H9 (cell line): ENCODE measurements around the gene GTF2H2. TPM values are rescaled to one million over a fixed set of nuclear protein-coding genes. Genes with fewer than 3 reads are reported as not detected.
"Not testable (repeated sequence)": the region's sequence is repeated elsewhere in the genome, so short reads cannot be mapped to it uniquely, and the experiment has no call there.

Experiments used
- DNase-seq: peaks from one replicate; pipeline ENCODE4 v3.0.0-alpha.2; 2017
- H2AFZ ChIP-seq: one replicate; pipeline ENCODE4 v1.6.1; 2013; ENCODE audit warnings: mild to moderate bottlenecking, low read length, control low read depth, moderate library complexity
- H2AK5ac ChIP-seq: 2 replicates; pipeline ENCODE4 v1.6.1; 2013; ENCODE audit warnings: low read length, control low read depth, mixed read lengths; ENCODE audit not compliant: insufficient read length
- H2BK120ac ChIP-seq: one replicate; pipeline ENCODE4 v1.6.1; 2013; ENCODE audit warnings: low read depth, mild to moderate bottlenecking, low read length, control low read depth, inconsistent platforms; ENCODE audit not compliant: poor library complexity, severe bottlenecking
- H2BK12ac ChIP-seq: 2 replicates; pipeline ENCODE4 v1.6.1; 2013; ENCODE audit warnings: low read length, control low read depth, mixed read lengths, low read depth; ENCODE audit not compliant: insufficient read length
- H2BK15ac ChIP-seq: 2 replicates; pipeline ENCODE4 v1.6.1; 2013; ENCODE audit warnings: low read depth, low read length, control low read depth
- H2BK20ac ChIP-seq: one replicate; pipeline ENCODE4 v1.6.1; 2013; ENCODE audit warnings: low read depth, mild to moderate bottlenecking, low read length, control low read depth, inconsistent platforms; ENCODE audit not compliant: poor library complexity, severe bottlenecking
- H2BK5ac ChIP-seq: 2 replicates; pipeline ENCODE4 v1.6.1; 2013; ENCODE audit warnings: low read length, control low read depth, mixed read lengths; ENCODE audit not compliant: insufficient read length
- H3K14ac ChIP-seq: 2 replicates; pipeline ENCODE4 v1.6.1; 2013; ENCODE audit warnings: low read length, control low read depth; ENCODE audit not compliant: insufficient read depth
- H3K18ac ChIP-seq: 2 replicates; pipeline ENCODE4 v1.6.1; 2013; ENCODE audit warnings: low read depth, mild to moderate bottlenecking, mixed read lengths, low read length, control low read depth; ENCODE audit not compliant: insufficient read length
- H3K23ac ChIP-seq: 2 replicates; pipeline ENCODE4 v1.6.1; 2013; ENCODE audit warnings: low read length, control low read depth, mixed read lengths, low read depth; ENCODE audit not compliant: insufficient read length
- H3K23me2 ChIP-seq: 2 replicates; pipeline ENCODE4 v1.6.1; 2013; ENCODE audit warnings: low read depth, mild to moderate bottlenecking, mixed read lengths, low read length, control low read depth; ENCODE audit not compliant: insufficient read length, poor library complexity, severe bottlenecking
- H3K27ac ChIP-seq: 2 replicates; pipeline ENCODE4 v1.5.1; 2013; ENCODE audit warnings: low read length, control low read depth, mixed read lengths, low read depth; ENCODE audit not compliant: insufficient read length
- H3K27me3 ChIP-seq: 2 replicates; pipeline ENCODE4 v1.6.1; 2013; ENCODE audit warnings: low read length, control low read depth, inconsistent platforms; ENCODE audit not compliant: insufficient read depth
- H3K4ac ChIP-seq: 2 replicates; pipeline ENCODE4 v1.6.1; 2013; ENCODE audit warnings: low read depth, mild to moderate bottlenecking, control low read depth, inconsistent platforms, low read length, moderate library complexity
- H3K4me1 ChIP-seq: 2 replicates; pipeline ENCODE4 v1.6.1; 2013; ENCODE audit warnings: low read length, control low read depth, inconsistent platforms; ENCODE audit not compliant: insufficient read depth
- H3K4me2 ChIP-seq: 2 replicates; pipeline ENCODE4 v1.6.1; 2013; ENCODE audit warnings: low read length, control low read depth, mixed read lengths; ENCODE audit not compliant: insufficient read length, insufficient read depth
- H3K56ac ChIP-seq: 2 replicates; pipeline ENCODE4 v1.6.1; 2013; ENCODE audit warnings: low read depth, mild to moderate bottlenecking, mixed read lengths, low read length, control low read depth; ENCODE audit not compliant: insufficient read length
- H3K79me1 ChIP-seq: 2 replicates; pipeline ENCODE4 v1.6.1; 2013; ENCODE audit warnings: low read depth, mild to moderate bottlenecking, moderate library complexity, low read length, control low read depth, inconsistent platforms; ENCODE audit not compliant: insufficient read depth, poor library complexity, severe bottlenecking
- H3K79me2 ChIP-seq: 2 replicates; pipeline ENCODE4 v1.6.1; 2013; ENCODE audit warnings: low read length, control low read depth, inconsistent platforms; ENCODE audit not compliant: insufficient read depth
- H3K9ac ChIP-seq: 2 replicates; pipeline ENCODE4 v1.6.1; 2013; ENCODE audit warnings: low read length, control low read depth, mixed read lengths; ENCODE audit not compliant: insufficient read length; ENCODE audit errors: extremely low read depth
- H3K9me3 ChIP-seq: one replicate; pipeline ENCODE4 v1.6.1; 2013; ENCODE audit warnings: low read depth, low read length, inconsistent platforms; ENCODE audit not compliant: control insufficient read depth
- H3T11ph ChIP-seq: one replicate; pipeline ENCODE4 v1.6.1; 2013; ENCODE audit warnings: mild to moderate bottlenecking, low read length, control low read depth, inconsistent platforms
- H4K20me1 ChIP-seq: one replicate; pipeline ENCODE4 v1.6.1; 2013; ENCODE audit not compliant: control insufficient read depth, insufficient read length, insufficient read depth
- H4K5ac ChIP-seq: 2 replicates; pipeline ENCODE4 v1.6.1; 2013; ENCODE audit warnings: low read depth, mild to moderate bottlenecking, mixed read lengths, low read length, control low read depth; ENCODE audit not compliant: insufficient read length
- H4K8ac ChIP-seq: replicated peaks from 2 replicates; pipeline ENCODE4 v1.6.1; 2013; ENCODE audit warnings: low read length, control low read depth, mixed read lengths, low read depth; ENCODE audit not compliant: insufficient read length
- H4K91ac ChIP-seq: 2 replicates; pipeline ENCODE4 v1.6.1; 2013; ENCODE audit warnings: low read depth, mild to moderate bottlenecking, moderate library complexity, mixed read lengths, low read length, control low read depth; ENCODE audit not compliant: insufficient read length
- H3K27ac Mint-ChIP-seq, 3 experiments: 2 replicates in 2 of 3; 3 replicates in 1 of 3; pipeline ENCODE4 v1.8.0; 2020 to 2021; ENCODE audit warnings: mixed read lengths in 3 of 3, mild to moderate bottlenecking in 1 of 3, moderate library complexity in 1 of 3
- H3K27me3 Mint-ChIP-seq: 2 replicates; pipeline ENCODE4 v1.8.0; 2021; ENCODE audit warnings: low read depth, mild to moderate bottlenecking, moderate library complexity, mixed read lengths
- H3K36me3 Mint-ChIP-seq, 3 experiments: 2 replicates in 2 of 3; 3 replicates in 1 of 3; pipeline ENCODE4 v1.8.0; 2020 to 2021; ENCODE audit warnings: low read depth in 3 of 3, mixed read lengths in 3 of 3; ENCODE audit not compliant: insufficient read depth in 1 of 3
- H3K4me1 Mint-ChIP-seq, 2 experiments: 2 replicates each; pipeline ENCODE4 v1.8.0; 2020; ENCODE audit warnings: mixed read lengths in 2 of 2
- H3K4me3 Mint-ChIP-seq, 2 experiments: 2 replicates in 1 of 2; 3 replicates in 1 of 2; pipeline ENCODE4 v1.8.0; 2020 to 2021; ENCODE audit warnings: mild to moderate bottlenecking in 2 of 2, mixed read lengths in 2 of 2, moderate library complexity in 1 of 2
- H3K9me3 Mint-ChIP-seq, 2 experiments: 2 replicates in 1 of 2; 3 replicates in 1 of 2; pipeline ENCODE4 v1.8.0; 2020; ENCODE audit warnings: mild to moderate bottlenecking in 2 of 2, mixed read lengths in 2 of 2, moderate library complexity in 1 of 2
- WGBS: extraction: QIAGEN DNeasy Blood & Tissue Kit; methylation state at CpG from one replicate; pipeline ENCODE4 v1.1.7; 2013; ENCODE audit warnings: missing lambda C conversion rate, low lambda C conversion rate, mixed read lengths; ENCODE audit not compliant: insufficient read length; ENCODE audit errors: extremely low coverage; 5-methylcytosine and 5-hydroxymethylcytosine counted together
- total RNA-seq: library from RNA; stranded (reverse); gene quantifications from 2 replicates; pipeline ENCODE4 v1.2.1, GENCODE V29; 2021

Gene GTF2H2
- total RNA-seq, 1 experiment from 2014 or later = 51.8 TPM

GRCh38 chr5:71082340-71082739 lies 14.9 kb upstream of the GTF2H2 start:
- not testable (repeated sequence) for H2BK12ac ChIP-seq, H4K8ac ChIP-seq, H3K9ac ChIP-seq, H3K14ac ChIP-seq, H3K4ac ChIP-seq, H3K23me2 ChIP-seq, H3K27me3 ChIP-seq, H3K4me3 Mint-ChIP-seq, H2BK120ac ChIP-seq, H4K5ac ChIP-seq, H3K27ac ChIP-seq, H4K91ac ChIP-seq, H2AK5ac ChIP-seq, H3K79me2 ChIP-seq, H3K27ac Mint-ChIP-seq, H4K20me1 ChIP-seq, H2BK15ac ChIP-seq, H3T11ph ChIP-seq, H2BK5ac ChIP-seq, H3K9me3 Mint-ChIP-seq, H3K23ac ChIP-seq, H3K4me2 ChIP-seq, H3K27me3 Mint-ChIP-seq, H2AFZ ChIP-seq, H3K36me3 Mint-ChIP-seq, H3K79me1 ChIP-seq, H3K4me1 Mint-ChIP-seq, H3K18ac ChIP-seq, H2BK20ac ChIP-seq, H3K9me3 ChIP-seq, H3K4me1 ChIP-seq, H3K56ac ChIP-seq, DNase-seq
- WGBS = no CpG with 5 or more reads among the region's 2 CpGs

GRCh38 chr5:71061322-71061721 lies 6.2 kb downstream of the GTF2H2 start:
- not testable (repeated sequence) for H4K5ac ChIP-seq, H3K79me2 ChIP-seq, H3K4me2 ChIP-seq, H3K14ac ChIP-seq, H2AK5ac ChIP-seq, H2BK15ac ChIP-seq, H3K18ac ChIP-seq, H2AFZ ChIP-seq, H3K9me3 ChIP-seq, H3K27ac Mint-ChIP-seq, H4K91ac ChIP-seq, H3K4me1 Mint-ChIP-seq, H2BK120ac ChIP-seq, H3K56ac ChIP-seq, H4K8ac ChIP-seq, H3K27me3 Mint-ChIP-seq, H4K20me1 ChIP-seq, H3K27me3 ChIP-seq, H3K9ac ChIP-seq, H3K9me3 Mint-ChIP-seq, H3K36me3 Mint-ChIP-seq, DNase-seq, H3K23ac ChIP-seq, H3K23me2 ChIP-seq, H3T11ph ChIP-seq, H2BK20ac ChIP-seq, H2BK5ac ChIP-seq, H3K4ac ChIP-seq, H3K27ac ChIP-seq, H3K79me1 ChIP-seq, H2BK12ac ChIP-seq, H3K4me1 ChIP-seq, H3K4me3 Mint-ChIP-seq
- no CpG with 5 or more reads among the region's 1 CpG for WGBS
